HG03064 (cell line): ENCODE data around the gene TMEM256.

ENCODE experiments used
- ATAC-seq: cut with Tn5 transposase; IDR thresholded peaks from one replicate; pipeline ENCODE4 v1.9.1; 2021; ENCODE audit warnings: low read depth; ENCODE audit not compliant: unreplicated experiment

Gene TMEM256

DNA sequence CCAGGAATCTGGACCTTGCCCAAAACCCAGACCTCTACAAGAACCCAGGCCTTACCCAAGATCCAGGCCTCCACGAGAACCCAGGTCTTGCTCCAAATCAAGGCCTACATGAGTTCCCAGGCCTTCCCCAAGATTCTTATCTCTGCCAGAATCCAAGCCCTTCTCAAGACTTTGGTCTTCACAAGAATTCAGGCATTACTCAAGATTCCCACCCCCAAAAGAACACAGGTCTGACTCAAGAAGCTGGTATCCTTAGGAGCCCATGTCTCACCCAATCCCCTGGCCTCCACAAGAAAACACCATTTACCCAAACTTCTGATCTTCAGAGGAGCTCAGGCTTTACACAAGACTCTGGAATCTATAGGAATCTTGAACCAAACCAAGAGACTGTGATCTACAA lies 27.3 kb upstream of the TMEM256 start:
- ATAC-seq = no peak

GRCh38 chr17:7429722-7430121 lies 25.8 kb upstream of the TMEM256 start:
- no peak for ATAC-seq

- ATAC-seq = no peak
These were observed 24.7 kb upstream of the TMEM256 start, which contains the start of gene SPEM3 for GRCh38 chr17:7428557-7428956. SPEM3 (plus strand) TSS chr17:7428857; CDS start chr17:7428903, 46 bp downstream.

- no peak for ATAC-seq
These were observed 23.7 kb upstream of the TMEM256 start for GRCh38 chr17:7427549-7427948.

GRCh38 chr17:7426896-7427489 lies 23.1 kb upstream of the TMEM256 start:
- no peak for ATAC-seq

- ATAC-seq = no peak
These were observed 22.4 kb upstream of the TMEM256 start for GRCh38 chr17:7426203-7426863.

DNA sequence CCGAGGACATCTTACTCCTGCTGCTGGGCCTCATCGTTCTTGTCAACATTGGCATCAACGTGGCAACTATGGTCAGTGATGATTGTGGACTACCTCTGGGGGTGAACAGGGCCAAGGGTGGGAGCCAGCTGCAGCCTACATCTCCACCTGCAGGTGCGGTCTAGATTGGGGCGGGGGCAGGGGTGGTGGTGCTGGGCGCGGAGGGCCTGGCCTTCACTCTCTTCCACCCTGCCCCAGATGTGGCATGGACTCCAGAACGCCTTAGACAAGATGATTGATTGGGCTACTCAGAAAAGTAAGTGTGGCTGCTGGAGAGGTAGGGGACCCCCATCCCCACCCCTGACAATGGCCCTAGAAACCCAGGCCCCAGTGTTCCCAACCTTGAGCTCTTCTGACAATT lies 21.9 kb upstream of the TMEM256 start:
- no peak for ATAC-seq

GRCh38 chr17:7425316-7425715 lies 21.4 kb upstream of the TMEM256 start, which contains the start of gene SPEM2:
SPEM2 (plus strand) TSS chr17:7425616; CDS start chr17:7425689, 73 bp downstream.
- ATAC-seq = no peak

DNA sequence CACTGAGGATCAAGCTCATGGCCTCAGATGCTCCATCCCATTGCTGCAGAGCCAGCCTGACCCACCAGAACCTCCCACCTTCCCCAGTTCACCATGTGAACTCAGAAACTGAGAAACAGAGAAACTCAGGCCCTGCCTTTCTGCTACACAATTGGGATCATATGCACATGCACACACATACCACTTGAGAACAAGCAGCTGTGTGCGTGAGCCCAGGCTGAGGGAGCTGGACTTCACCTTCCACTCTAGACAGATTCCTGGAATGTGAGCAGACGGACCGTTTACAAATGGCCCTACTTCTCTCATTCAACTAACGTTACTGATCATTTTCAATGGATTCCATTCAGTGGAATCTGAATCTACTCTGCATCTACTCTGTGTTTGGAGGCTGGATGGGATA lies 19.8 kb upstream of the TMEM256 start:
- ATAC-seq = no peak

- ATAC-seq = no peak
These were observed 17.3 kb upstream of the TMEM256 start for GRCh38 chr17:7421186-7421585.

DNA sequence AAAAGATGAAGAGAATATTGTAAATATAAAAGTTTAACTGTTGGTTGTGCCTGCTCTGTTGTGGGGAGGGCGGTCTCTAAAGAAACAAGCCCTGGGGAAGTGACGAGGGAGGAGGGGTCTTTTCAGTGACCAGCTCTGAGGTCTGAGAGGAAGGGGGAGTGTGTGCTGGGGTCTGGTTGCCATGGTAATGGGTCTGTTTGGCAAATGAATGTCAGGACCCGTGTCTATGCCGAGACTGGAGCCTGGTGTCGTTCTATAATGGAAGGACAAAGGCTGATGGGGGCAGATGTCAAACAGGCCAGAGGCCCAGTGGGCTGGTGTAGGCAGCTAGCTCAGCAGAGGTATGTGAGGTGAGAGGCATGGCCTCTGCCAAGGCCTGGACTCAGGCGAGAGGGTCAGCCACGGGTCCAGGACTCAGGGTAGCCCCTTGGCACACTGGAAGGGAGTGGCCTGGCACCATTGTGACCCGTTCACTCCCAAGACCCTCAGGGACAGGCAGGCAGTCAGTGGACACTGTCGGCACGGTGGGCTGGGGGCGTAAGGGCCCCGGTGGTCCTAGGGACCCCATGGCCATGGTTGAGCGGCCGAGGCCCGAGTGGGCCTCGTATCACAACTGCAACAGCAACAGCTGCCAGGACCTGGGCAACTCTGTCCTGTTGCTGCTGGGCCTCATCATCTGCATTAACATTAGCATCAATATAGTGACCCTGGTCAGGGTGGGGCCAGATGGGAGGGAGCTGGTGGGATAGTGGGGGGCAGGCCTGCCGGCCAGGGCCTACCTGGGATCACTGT lies 16.1 kb upstream of the TMEM256 start, which contains the start of gene SPEM1:
Gene SPEM1, plus strand, starts transcription at position 506 of the 792 bp plus-strand sequence. Its CDS starts 61 bp downstream, at position 567.
- no peak for ATAC-seq

- ATAC-seq = no peak
These were observed 14.7 kb upstream of the TMEM256 start for GRCh38 chr17:7418472-7419152.

DNA sequence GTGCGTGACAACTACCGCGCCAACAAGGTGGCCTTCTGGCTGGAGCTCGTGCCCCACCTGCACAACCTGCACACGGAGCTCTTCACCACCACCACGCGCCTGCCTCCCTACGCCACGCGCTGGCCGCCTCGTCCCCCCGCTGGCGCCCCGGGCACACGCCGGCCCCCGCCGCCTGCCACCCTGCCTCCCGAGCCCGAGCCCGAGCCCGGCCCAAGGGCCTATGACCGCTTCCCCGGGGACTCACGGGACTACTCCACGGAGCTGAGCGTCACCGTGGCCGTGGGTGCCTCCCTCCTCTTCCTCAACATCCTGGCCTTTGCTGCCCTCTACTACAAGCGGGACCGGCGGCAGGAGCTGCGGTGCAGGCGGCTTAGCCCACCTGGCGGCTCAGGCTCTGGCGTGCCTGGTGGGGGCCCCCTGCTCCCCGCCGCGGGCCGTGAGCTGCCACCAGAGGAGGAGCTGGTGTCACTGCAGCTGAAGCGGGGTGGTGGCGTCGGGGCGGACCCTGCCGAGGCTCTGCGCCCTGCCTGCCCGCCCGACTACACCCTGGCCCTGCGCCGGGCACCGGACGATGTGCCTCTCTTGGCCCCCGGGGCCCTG lies 13.3 kb upstream of the TMEM256 start:
- ATAC-seq = no peak

GRCh38 chr17:7416323-7416722 lies 12.4 kb upstream of the TMEM256 start:
- ATAC-seq = no peak

DNA sequence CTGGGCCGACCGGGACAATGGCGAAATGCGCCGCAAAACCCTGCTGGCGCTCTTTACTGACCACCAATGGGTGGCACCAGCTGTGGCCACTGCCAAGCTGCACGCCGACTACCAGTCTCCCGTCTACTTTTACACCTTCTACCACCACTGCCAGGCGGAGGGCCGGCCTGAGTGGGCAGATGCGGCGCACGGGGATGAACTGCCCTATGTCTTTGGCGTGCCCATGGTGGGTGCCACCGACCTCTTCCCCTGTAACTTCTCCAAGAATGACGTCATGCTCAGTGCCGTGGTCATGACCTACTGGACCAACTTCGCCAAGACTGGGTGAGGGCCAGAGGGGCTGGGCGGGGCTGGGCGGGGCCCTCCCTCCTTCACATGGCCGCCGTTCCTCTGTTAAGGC lies 11.9 kb upstream of the TMEM256 start:
- no peak for ATAC-seq

DNA sequence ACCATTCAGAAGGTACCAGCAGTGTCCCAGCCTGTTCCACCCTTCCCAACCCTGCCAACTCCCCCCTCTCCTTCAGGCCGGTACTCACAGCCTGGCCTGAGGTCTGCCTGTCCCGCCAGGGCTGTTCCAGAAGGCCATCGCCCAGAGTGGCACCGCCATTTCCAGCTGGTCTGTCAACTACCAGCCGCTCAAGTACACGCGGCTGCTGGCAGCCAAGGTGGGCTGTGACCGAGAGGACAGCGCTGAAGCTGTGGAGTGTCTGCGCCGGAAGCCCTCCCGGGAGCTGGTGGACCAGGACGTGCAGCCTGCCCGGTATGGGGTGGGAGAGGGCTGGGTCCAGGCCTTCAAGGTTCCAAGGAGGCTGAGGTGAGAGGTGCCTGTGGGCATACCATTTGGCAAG lies 10.9 kb upstream of the TMEM256 start:
- ATAC-seq = no peak

DNA sequence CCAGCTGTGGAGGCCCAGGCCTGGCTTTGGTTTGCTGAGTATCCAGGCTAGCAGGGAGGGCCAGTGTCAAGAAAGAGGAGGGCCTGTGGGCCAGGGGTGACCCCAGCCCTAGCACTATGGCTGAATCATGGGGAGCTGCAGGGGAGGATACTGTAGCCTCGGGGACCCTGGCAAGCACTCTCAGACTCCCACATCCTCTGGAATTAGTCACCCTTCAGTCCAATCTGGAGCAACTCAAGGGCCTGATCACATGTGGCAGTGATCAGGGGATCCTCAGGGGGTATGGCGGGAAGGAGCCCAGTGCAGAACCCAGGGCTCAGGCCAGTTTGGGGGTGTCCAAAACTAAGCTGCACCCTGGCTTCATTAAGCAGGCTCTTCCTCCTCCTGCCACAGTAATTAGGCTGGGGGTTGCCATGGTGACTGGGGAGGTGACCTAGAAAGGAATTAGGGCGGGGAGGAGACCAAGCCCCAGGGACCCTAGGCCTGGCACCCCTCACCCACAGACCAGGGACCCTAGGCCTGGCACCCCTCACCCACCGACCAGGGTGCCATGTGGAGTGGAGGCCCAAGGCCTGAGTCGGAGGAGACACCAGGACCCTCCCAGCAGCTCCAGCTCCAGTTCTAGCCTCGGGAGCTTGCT lies 9.6 kb upstream of the TMEM256 start:
- ATAC-seq = no peak

- ATAC-seq = no peak
These were observed 7.5 kb upstream of the TMEM256 start for GRCh38 chr17:7411427-7411750.

DNA sequence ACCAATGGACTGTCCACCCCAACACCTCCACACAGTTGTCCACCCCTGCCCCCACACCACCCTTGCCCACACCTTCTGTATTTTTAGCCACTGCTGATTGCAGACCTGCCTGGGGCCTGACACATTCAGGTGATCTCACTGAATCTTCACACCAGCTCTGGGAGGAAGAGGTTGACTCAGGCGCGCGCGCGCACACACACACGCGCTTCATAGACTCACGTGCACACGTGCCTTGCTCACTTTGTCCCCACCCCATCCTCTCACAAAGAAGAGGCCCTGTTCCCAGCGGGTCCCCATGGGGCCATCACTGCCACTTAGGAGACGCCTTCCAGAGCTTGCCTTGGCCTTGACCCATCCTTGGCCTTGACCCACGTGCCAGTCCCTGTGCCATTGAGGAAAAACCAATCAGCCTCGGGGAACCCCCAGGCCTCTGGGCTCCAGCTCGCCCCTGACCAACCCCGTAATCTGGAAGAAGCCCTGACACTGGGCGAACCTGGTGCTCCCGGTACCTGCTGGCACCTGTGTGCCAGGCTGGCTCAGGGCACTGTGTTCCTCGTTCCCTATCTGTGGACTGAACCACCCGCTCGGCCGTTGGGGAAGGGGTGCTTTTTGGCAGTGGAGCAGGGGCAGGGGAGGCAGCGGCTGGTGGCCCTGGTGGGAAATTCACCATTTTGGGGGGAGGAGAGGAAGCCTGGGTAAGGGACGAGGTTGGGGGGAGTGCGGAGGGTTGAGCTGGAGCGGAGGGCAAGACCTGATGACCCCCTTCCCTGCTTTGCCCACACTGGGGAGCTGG lies 6.9 kb upstream of the TMEM256 start:
- ATAC-seq = no peak
